Breast epithelium (tissue), 4 donors: ENCODE results near the gene IMMP2L. TPM values are rescaled to one million over a fixed set of nuclear protein-coding genes. Genes with fewer than 3 reads are reported as not detected.

Experiments used
- DNase-seq, 2 donors: peaks; one replicate each; pipeline ENCODE4 v3.0.0-alpha.2; 2019; ENCODE audit warnings: low spot score in 2 of 2
- H3K27ac ChIP-seq, 2 donors: fragments of 200-600 bp; sonication (generic) in 1 of 2; one replicate each; pipeline ENCODE4 v1.5.1; 2016 to 2019; ENCODE audit warnings: mild to moderate bottlenecking in 1 of 2
- H3K27me3 ChIP-seq, 2 donors: fragments of 200-600 bp; sonication (generic) in 1 of 2; one replicate each; pipeline versions ENCODE4 v1.5.1 to v1.6.0; 2017 to 2019; ENCODE audit warnings: control low read depth in 1 of 2, mild to moderate bottlenecking in 1 of 2
- H3K36me3 ChIP-seq: fragments of 200-600 bp; one replicate; pipeline ENCODE4 v1.5.1; 2019
- H3K4me1 ChIP-seq, 2 donors: fragments of 200-600 bp; sonication (generic); one replicate each; pipeline ENCODE4 v1.5.1; 2016 to 2019; ENCODE audit warnings: control low read depth in 1 of 2
- H3K4me3 ChIP-seq, 3 donors: fragments of 200-600 bp; sonication (generic); 1 replicate in 2 of 3; 2 replicates in 1 of 3; pipeline ENCODE4 v1.5.1; 2016 to 2019; ENCODE audit warnings: mild to moderate bottlenecking in 3 of 3, moderate library complexity in 2 of 3
- H3K9me3 ChIP-seq, 2 donors: fragments of 200-600 bp; sonication (generic) in 1 of 2; one replicate each; pipeline ENCODE4 v1.5.1; 2016 to 2019; ENCODE audit warnings: control low read depth in 1 of 2
- CTCF ChIP-seq, 3 donors: fragments of 450-650 bp; IDR thresholded peaks; one replicate each; pipeline ENCODE4 v1.5.1; 2016 to 2017; ENCODE audit warnings: antibody characterized with exemption in 3 of 3, mild to moderate bottlenecking in 3 of 3, moderate library complexity in 3 of 3
- POLR2A ChIP-seq: fragments of 450-650 bp; IDR thresholded peaks from one replicate; pipeline ENCODE4 v1.6.1; 2016; ENCODE audit warnings: antibody characterized with exemption, mild to moderate bottlenecking, moderate library complexity
- POLR2AphosphoS5 ChIP-seq, 3 donors: sonication (generic); formaldehyde crosslinking; IDR thresholded peaks; one replicate each; pipeline ENCODE4 v1.6.1; 2017; ENCODE audit warnings: antibody characterized with exemption in 3 of 3
- intact Hi-C: fragments of 100-400 bp; cut with DNase I; formaldehyde crosslinking; loops from one replicate; pipeline ENCODE4 v1.15.1; 2023; ENCODE audit warnings: low total_unique reads
- total RNA-seq, 3 donors: library from RNA; depleted of rRNA; stranded (reverse); fragments of >200 nt; gene quantifications; one replicate each; pipeline ENCODE4 v1.1.0, GENCODE V29; 2016

IMMP2L gene
- total RNA-seq, 3 donors from 2014 or later = 19.8 to 39.7 (median 30.8) TPM

GRCh38 chr7:111196655-111197054 is 365.6 kb downstream of the IMMP2L start:
- TF ChIP-seq CTCF (IDR thresholded peaks at IDR 0.05) (no peak), POLR2AphosphoS5 (IDR thresholded peaks at IDR 0.05) (no peak), POLR2A (no peak)
- no peak overlapping the region for H3K4me3 ChIP-seq
- no peak overlapping the region for H3K27ac ChIP-seq
- H3K4me1 ChIP-seq = no peaks in the 10 kb centered on the region
- H3K27me3 ChIP-seq = no peaks in the 10 kb centered on the region
- peaks cover 1 to 4% of the 10 kb centered on the region in 2 donors for H3K9me3 ChIP-seq
- no peak for DNase-seq
- no peaks in the 10 kb centered on the region for H3K36me3 ChIP-seq
- intact Hi-C loops = no loop called here

DNA sequence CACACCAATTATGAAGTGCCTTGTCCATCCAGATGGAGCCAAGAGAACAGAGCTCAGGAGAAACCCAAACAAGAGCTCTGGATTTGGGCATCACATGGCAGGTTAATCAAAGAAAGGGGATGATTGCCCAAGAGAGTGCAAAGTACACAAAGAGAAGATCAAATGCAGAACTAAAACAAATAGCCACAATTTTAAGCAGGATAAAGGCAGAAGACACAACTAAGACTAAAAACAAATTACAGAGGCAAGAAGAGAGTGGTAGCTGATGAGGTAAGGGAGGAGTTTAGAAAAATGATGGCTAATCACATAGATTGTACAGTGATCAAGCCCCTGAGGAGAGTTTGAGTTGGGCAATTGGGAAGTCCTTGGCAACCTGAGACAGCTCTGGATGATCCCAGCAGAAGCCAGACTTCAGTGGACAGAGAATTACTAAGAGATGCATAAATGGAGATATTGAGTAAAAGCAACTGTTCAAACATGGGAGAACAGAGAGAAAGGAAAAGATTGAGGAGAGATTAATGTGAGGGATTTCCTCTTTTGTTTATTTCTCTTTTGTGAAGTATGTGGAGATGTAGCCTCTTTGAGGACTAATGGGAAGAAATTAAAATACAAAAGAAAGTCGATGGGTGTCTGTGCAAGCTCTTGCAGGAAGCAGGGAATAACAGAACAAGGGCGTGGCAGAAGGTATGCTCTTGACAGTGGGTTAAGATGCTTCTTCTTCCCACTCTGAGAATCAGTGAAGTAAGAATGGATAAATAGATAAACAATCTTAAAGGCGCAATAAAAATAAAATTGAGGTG is 369.5 kb downstream of the IMMP2L start:
- no peak overlapping the region for H3K4me3 ChIP-seq
- H3K36me3 ChIP-seq = no peaks in the 10 kb centered on the region
- H3K9me3 ChIP-seq = peaks cover 4% of the 10 kb centered on the region in 2 donors
- no peak for DNase-seq
- no peaks in the 10 kb centered on the region for H3K4me1 ChIP-seq
- intact Hi-C loops = no loop called here
- no peak overlapping the region for H3K27ac ChIP-seq
- TF ChIP-seq CTCF (IDR thresholded peaks at IDR 0.05) = no peak
- no peak for TF ChIP-seq POLR2AphosphoS5 (IDR thresholded peaks at IDR 0.05)
- TF ChIP-seq POLR2A = no peak
- H3K27me3 ChIP-seq = no peaks in the 10 kb centered on the region

- intact Hi-C loops = no loop called here
- H3K4me1 ChIP-seq = no peaks in the 10 kb centered on the region
- H3K27ac ChIP-seq = no peak overlapping the region
- DNase-seq = no peak
- TF ChIP-seq POLR2A = no peak
- no peak overlapping the region for H3K4me3 ChIP-seq
- no peaks in the 10 kb centered on the region for H3K27me3 ChIP-seq
- H3K9me3 ChIP-seq = peaks cover 4% of the 10 kb centered on the region in 2 donors
- H3K36me3 ChIP-seq = no peaks in the 10 kb centered on the region
Observed at GRCh38 chr7:111190804-111191203, 371.5 kb downstream of the IMMP2L start.

GRCh38 chr7:111184987-111185386 is 377.3 kb downstream of the IMMP2L start:
- Histone ChIP-seq H3K9me3 (peaks cover 4% of the 10 kb centered on the region in 2 donors), H3K36me3 (no peaks in the 10 kb centered on the region), H3K27ac (no peak overlapping the region), H3K27me3 (no peaks in the 10 kb centered on the region), H3K4me1 (no peaks in the 10 kb centered on the region), H3K4me3 (no peak overlapping the region)
- TF ChIP-seq CTCF (IDR thresholded peaks at IDR 0.05) (no peak), POLR2A (no peak), POLR2AphosphoS5 (IDR thresholded peaks at IDR 0.05) (no peak)
- intact Hi-C loops = no loop called here
- DNase-seq = no peak

GRCh38 chr7:111183321-111183720 is 379.0 kb downstream of the IMMP2L start:
- Histone ChIP-seq H3K27me3 (no peaks in the 10 kb centered on the region), H3K9me3 (peaks cover 8 to 10% of the 10 kb centered on the region in 2 donors), H3K27ac (no peak overlapping the region), H3K36me3 (no peaks in the 10 kb centered on the region), H3K4me3 (no peak overlapping the region), H3K4me1 (no peaks in the 10 kb centered on the region)
- DNase-seq = no peak
- no peak for TF ChIP-seq CTCF (IDR thresholded peaks at IDR 0.05)
- TF ChIP-seq POLR2AphosphoS5 (IDR thresholded peaks at IDR 0.05) = no peak
- no peak for TF ChIP-seq POLR2A
- intact Hi-C loops = no loop called here
